HEK293 (cell line): Measurements from ENCODE around the gene PSAPL1.

ENCODE experiments used
- CTCF ChIA-PET: fragments of 350-600 bp; formaldehyde crosslinking; extraction: SDS; loops from one replicate; lab custom pipeline; 2021; ENCODE audit warnings: antibody characterized with exemption; lab: Yijun Ruan, JAX
- POLR2A ChIA-PET: fragments of 300-600 bp; formaldehyde crosslinking; extraction: SDS; loops from one replicate; lab custom pipeline; 2020; ENCODE audit warnings: antibody characterized with exemption, inconsistent platforms; lab: Yijun Ruan, JAX
- H3K27ac ChIP-seq: fragments of 200-500 bp; sonication (Bioruptor generic); 2 replicates; pipeline ENCODE4 v1.5.1; 2014; ENCODE audit warnings: low read depth, low read length, control low read depth, inconsistent platforms; ENCODE audit errors: extremely low read depth
- H3K36me3 ChIP-seq, 2 experiments: fragments of 200-500 bp in 1 of 2; sonication (Bioruptor generic) in 1 of 2; 1 replicate in 1 of 2; 2 replicates in 1 of 2; pipeline ENCODE4 v1.5.1; 2014 to 2017; ENCODE audit warnings: inconsistent platforms in 2 of 2, low read length in 2 of 2; ENCODE audit not compliant: control insufficient read depth in 2 of 2, insufficient read depth in 1 of 2
- H3K4me1 ChIP-seq: fragments of 200-500 bp; sonication (Bioruptor generic); 2 replicates; pipeline ENCODE4 v1.5.1; 2014; ENCODE audit warnings: mild to moderate bottlenecking, low read length, inconsistent platforms; ENCODE audit not compliant: control insufficient read depth, insufficient read depth
- H3K4me3 ChIP-seq: 2 replicates; pipeline ENCODE4 v1.5.1; 2011; ENCODE audit warnings: low read depth, mild to moderate bottlenecking, control low read depth, low read length, moderate library complexity
- H3K9me3 ChIP-seq: fragments of 200-500 bp; sonication (Bioruptor generic); 2 replicates; pipeline ENCODE4 v1.5.1; 2014; ENCODE audit warnings: low read depth, low read length, inconsistent platforms; ENCODE audit not compliant: control insufficient read depth, insufficient read depth
- AEBP2 ChIP-seq: fragments of 450-650 bp; formaldehyde crosslinking; IDR thresholded peaks from 2 replicates; pipeline ENCODE4 v1.5.1; 2016; ENCODE audit warnings: missing biosample characterization, missing genetic modification characterization, borderline replicate concordance
- BCL11B ChIP-seq: fragments of 450-650 bp; formaldehyde crosslinking; IDR thresholded peaks from 2 replicates; pipeline ENCODE4 v1.5.1; 2016; ENCODE audit warnings: low read depth, missing biosample characterization, missing genetic modification characterization
- ELK4 ChIP-seq: IDR thresholded peaks from 2 replicates; pipeline ENCODE4 v1.6.1; 2011; ENCODE audit warnings: mild to moderate bottlenecking, low read depth, low read length, borderline replicate concordance
- PRDM10 ChIP-seq: fragments of 450-650 bp; formaldehyde crosslinking; IDR thresholded peaks from 2 replicates; pipeline ENCODE4 v1.5.1; 2016; ENCODE audit warnings: missing biosample characterization, missing genetic modification characterization
- TSHZ1 ChIP-seq: fragments of 450-650 bp; formaldehyde crosslinking; IDR thresholded peaks from 2 replicates; pipeline ENCODE4 v1.5.1; 2016; ENCODE audit warnings: missing biosample characterization, missing genetic modification characterization, borderline replicate concordance
- ZIC2 ChIP-seq: fragments of 450-650 bp; formaldehyde crosslinking; IDR thresholded peaks from 2 replicates; pipeline ENCODE4 v1.5.1; 2016; ENCODE audit warnings: missing biosample characterization, missing genetic modification characterization
- ZNF140 ChIP-seq: fragments of 450-650 bp; formaldehyde crosslinking; IDR thresholded peaks from 2 replicates; pipeline ENCODE4 v1.5.1; 2016; ENCODE audit warnings: missing biosample characterization, missing genetic modification characterization
- ZNF169 ChIP-seq: fragments of 450-650 bp; formaldehyde crosslinking; IDR thresholded peaks from 2 replicates; pipeline ENCODE4 v1.5.1; 2016; ENCODE audit warnings: missing biosample characterization, missing genetic modification characterization
- ZNF223 ChIP-seq: fragments of 450-650 bp; formaldehyde crosslinking; IDR thresholded peaks from 2 replicates; pipeline ENCODE4 v1.5.1; 2016; ENCODE audit warnings: missing biosample characterization, missing genetic modification characterization
- ZNF292 ChIP-seq: fragments of 450-650 bp; formaldehyde crosslinking; IDR thresholded peaks from 2 replicates; pipeline ENCODE4 v1.5.1; 2016; ENCODE audit warnings: low read depth, missing biosample characterization, missing genetic modification characterization, borderline replicate concordance
- ZNF302 ChIP-seq: fragments of 450-650 bp; formaldehyde crosslinking; IDR thresholded peaks from 2 replicates; pipeline ENCODE4 v1.5.1; 2016; ENCODE audit warnings: missing biosample characterization, missing genetic modification characterization, low read depth
- ZNF394 ChIP-seq: fragments of 450-650 bp; formaldehyde crosslinking; IDR thresholded peaks from 2 replicates; pipeline ENCODE4 v1.5.1; 2016; ENCODE audit warnings: missing biosample characterization, missing genetic modification characterization, mild to moderate bottlenecking, moderate library complexity, borderline replicate concordance
- ZNF518A ChIP-seq: fragments of 450-650 bp; formaldehyde crosslinking; conservative IDR thresholded peaks from 2 replicates; pipeline ENCODE4 v1.5.1; 2016; ENCODE audit warnings: low read depth, missing biosample characterization, missing genetic modification characterization
- ZNF555 ChIP-seq: fragments of 450-650 bp; formaldehyde crosslinking; conservative IDR thresholded peaks from 2 replicates; pipeline ENCODE4 v1.5.1; 2017; ENCODE audit warnings: missing biosample characterization, mild to moderate bottlenecking, missing genetic modification characterization, inconsistent platforms
- ZNF776 ChIP-seq: fragments of 450-650 bp; formaldehyde crosslinking; IDR thresholded peaks from 2 replicates; pipeline ENCODE4 v1.5.0; 2017; ENCODE audit warnings: missing biosample characterization, missing genetic modification characterization, borderline replicate concordance
- ZNF792 ChIP-seq: fragments of 450-650 bp; formaldehyde crosslinking; IDR thresholded peaks from 2 replicates; pipeline ENCODE4 v1.5.1; 2016; ENCODE audit warnings: missing biosample characterization, missing genetic modification characterization

PSAPL1 gene

GRCh38 chr4:7475207-7475606 is 40.5 kb upstream of the PSAPL1 start:
- ChIA-PET POLR2A (no interaction called here), CTCF (no interaction called here)
- H3K4me1 ChIP-seq: no peaks in the 10 kb centered on the region
- H3K4me3 ChIP-seq: no peak overlapping the region
- no peaks in the 10 kb centered on the region for H3K9me3 ChIP-seq
- no peak overlapping the region for H3K27ac ChIP-seq
- TF ChIP-seq ZNF140 (no peak), ELK4 (no peak), ZNF292 (tag by site-specific recombination) (no peak), ZNF792 (tag by site-specific recombination) (no peak), AEBP2 (tag by site-specific recombination) (no peak)
- H3K36me3 ChIP-seq: no peaks in the 10 kb centered on the region

GRCh38 chr4:7474320-7474719 is 39.6 kb upstream of the PSAPL1 start:
- no peaks in the 10 kb centered on the region for H3K9me3 ChIP-seq
- H3K4me3 ChIP-seq: no peak overlapping the region
- TF ChIP-seq TSHZ1 (tag by site-specific recombination) (no peak), ZIC2 (tag by site-specific recombination) (no peak)
- POLR2A ChIA-PET: no interaction called here
- CTCF ChIA-PET: no interaction called here
- no peak overlapping the region for H3K27ac ChIP-seq
- no peaks in the 10 kb centered on the region for H3K36me3 ChIP-seq
- no peaks in the 10 kb centered on the region for H3K4me1 ChIP-seq

- Histone ChIP-seq H3K36me3 (no peaks in the 10 kb centered on the region), H3K27ac (no peak overlapping the region), H3K4me1 (no peaks in the 10 kb centered on the region), H3K9me3 (no peaks in the 10 kb centered on the region), H3K4me3 (no peak overlapping the region)
- POLR2A ChIA-PET: no interaction called here
- CTCF ChIA-PET: no interaction called here
- TF ChIP-seq ZNF223 (no peak), ZNF555 (tag by site-specific recombination) (no peak), BCL11B (no peak), ZNF302 (tag by site-specific recombination) (no peak), ZNF169 (tag by site-specific recombination) (no peak), ZNF394 (tag by site-specific recombination) (no peak), ZNF518A (tag by site-specific recombination) (no peak), ZNF776 (tag by site-specific recombination) (no peak), PRDM10 (tag by site-specific recombination) (no peak)
Measured at GRCh38 chr4:7473081-7473480, 38.4 kb upstream of the PSAPL1 start.
